Measurements from ENCODE around the gene IFNGR2.

DNA sequence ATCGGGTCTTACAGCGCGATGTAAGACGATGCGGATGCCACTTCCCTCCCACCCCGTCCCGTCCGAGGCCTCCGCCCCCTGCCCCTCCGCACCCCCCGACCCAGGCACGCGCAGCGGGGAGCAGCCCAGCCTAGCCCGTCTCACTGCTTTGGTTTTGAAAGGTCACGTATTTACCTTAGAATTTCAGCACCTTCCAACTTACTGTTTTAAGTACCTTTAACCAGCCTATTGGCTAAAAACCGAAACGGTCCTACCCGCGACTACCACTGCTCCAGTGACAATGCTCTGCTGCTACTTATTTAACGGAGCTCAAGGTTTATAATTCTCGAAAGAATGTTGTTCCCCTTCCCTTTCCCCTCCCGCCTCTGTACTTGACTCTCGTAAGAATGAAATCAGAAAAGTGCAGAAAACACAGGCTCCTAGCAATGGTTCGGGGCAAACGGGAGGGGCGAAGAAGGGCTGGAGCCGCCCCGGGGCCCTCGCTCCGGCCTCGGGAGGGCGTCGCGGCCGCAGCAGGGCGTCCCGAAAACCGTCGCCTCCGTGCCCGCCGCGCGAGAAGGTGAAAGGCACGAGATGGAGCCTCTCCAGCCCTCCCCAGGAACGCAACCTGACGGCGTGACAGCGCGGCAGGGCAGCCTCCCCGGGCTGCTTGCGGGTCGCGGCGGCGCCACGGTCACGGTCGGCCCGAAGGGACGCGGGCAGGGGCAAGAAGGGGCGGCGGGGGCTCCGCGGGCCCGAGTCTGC is 75.9 kb downstream of the IFNGR2 start:
- TF ChIP-seq ZNF837 (tag by site-specific recombination; IDR thresholded peaks at IDR 0.05) (no peak), REST (tag by site-specific recombination; IDR thresholded peaks at IDR 0.05) (no peak), ZNF580 (tag by site-specific recombination; IDR thresholded peaks at IDR 0.05) (no peak), TCF7L2 (IDR thresholded peaks at IDR 0.05; ENCODE audit: borderline replicate concordance, low read depth, low read length) (no peak), CTCF (tag by site-specific recombination; IDR thresholded peaks at IDR 0.05) (peak; percentile 65), ZNF660 (tag by site-specific recombination; IDR thresholded peaks at IDR 0.05) (no peak), ZNF530 (tag by site-specific recombination; IDR thresholded peaks at IDR 0.05; ENCODE audit: low read depth) (no peak), ZBTB1 (tag by site-specific recombination; IDR thresholded peaks at IDR 0.05) (no peak)
- TF ChIP-seq, protein P1, sequence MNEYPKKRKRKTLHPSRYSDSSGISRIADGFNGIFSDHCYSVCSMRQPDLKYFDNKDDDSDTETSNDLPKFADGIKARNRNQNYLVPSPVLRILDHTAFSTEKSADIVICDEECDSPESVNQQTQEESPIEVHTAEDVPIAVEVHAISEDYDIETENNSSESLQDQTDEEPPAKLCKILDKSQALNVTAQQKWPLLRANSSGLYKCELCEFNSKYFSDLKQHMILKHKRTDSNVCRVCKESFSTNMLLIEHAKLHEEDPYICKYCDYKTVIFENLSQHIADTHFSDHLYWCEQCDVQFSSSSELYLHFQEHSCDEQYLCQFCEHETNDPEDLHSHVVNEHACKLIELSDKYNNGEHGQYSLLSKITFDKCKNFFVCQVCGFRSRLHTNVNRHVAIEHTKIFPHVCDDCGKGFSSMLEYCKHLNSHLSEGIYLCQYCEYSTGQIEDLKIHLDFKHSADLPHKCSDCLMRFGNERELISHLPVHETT (tag by site-specific recombination; IDR thresholded peaks at IDR 0.05): no peak
